GM19467 (cell line): ENCODE results near the gene CFAP57.

Source experiments
- ATAC-seq: cut with Tn5 transposase; IDR thresholded peaks from one replicate; pipeline ENCODE4 v1.9.1; 2021; ENCODE audit warnings: mild to moderate bottlenecking, moderate library complexity; ENCODE audit not compliant: unreplicated experiment

Gene CFAP57

DNA sequence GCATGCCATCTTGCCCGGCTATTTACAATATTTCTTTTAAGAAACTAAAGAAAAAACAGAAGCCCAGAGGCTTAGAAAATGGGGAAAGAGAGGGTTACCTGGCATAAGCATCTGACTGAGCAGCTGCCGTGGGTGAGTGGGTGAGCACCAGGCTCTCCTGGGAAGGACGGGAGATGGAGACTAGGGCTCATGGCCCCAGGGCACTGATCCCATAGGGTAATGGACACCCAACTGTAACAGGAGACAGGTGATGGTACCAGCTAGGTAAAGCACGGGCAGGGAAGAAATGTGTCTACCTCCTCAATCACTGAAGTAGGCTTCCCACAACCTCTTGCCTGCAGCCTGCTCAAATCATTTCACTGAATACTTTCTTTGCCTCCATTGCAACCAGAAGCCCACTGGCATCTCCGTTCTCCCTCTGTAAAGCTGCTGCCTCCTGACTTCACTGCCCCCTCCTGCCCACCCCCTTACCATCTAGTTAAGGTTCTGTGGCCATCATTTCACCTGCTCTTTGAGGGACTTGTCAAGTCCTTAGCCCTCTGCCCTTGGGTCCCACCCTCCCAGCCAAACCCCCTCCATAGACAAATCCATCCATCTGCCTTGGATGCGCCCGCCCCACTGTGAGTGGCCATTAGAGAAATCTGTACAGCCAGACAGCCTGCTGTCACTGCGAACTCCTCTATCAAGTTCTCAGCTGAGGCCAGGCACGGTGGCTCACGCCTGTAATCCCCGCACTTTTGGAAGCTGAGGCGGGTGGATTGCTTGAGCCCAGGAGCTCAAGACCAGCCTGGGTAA is 103.9 kb downstream of the CFAP57 start:
- ATAC-seq = no peak

DNA sequence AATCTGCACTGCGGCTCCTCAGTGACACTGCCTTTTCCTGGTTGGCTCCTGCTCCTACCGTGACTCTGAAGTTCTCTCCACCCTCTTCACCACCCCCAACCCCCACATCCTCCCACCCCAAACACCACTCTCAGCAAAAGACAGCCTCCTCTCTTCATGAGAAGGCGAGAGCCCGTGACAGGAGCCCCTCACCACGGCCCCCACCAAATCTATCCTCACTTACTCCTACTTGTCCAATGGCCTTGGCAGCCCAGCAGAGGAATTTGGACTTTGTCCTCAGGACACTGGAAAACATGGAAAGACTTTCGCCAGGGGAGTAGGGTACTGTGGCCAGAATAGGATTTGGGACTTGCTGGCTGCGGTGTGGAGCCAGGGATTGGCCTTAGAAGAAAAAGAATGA is 104.5 kb downstream of the CFAP57 start:
- ATAC-seq = no peak

DNA sequence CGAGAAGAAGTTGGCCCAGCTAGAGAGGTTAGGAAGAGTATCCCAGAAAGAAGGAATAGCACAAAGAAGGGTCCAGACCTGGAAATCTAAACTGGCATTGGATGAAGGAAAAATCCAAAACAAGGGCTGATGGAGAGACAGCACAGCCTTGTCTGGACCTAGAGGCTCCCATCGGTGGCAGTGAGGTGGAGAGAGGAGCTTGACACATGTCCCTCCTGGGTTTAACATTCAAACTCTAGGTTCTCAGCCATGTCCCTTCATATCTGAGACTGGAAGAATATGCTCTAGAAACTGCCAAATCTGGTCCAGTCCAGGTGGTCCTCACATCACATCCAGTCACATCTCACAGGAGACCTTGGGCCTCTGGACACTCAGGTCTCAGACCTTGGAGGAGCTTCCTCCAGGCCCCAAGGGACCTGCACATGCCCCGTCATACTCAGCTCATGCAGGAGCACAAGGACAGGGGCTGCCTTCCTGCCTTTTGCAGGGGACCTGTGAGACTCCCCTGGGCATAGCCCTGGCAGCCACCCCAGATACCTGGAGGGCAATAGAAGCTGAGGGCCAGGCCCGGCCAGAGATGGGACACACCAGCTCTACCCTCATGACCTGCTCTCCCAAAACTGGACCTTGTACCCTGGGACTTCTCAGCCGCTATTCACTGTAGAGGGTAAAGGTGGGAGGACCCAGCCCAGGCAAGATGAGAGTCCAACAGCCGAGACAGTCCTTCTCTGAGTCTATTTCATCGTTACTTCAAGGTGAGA is 105.2 kb downstream of the CFAP57 start:
- ATAC-seq = no peak

DNA sequence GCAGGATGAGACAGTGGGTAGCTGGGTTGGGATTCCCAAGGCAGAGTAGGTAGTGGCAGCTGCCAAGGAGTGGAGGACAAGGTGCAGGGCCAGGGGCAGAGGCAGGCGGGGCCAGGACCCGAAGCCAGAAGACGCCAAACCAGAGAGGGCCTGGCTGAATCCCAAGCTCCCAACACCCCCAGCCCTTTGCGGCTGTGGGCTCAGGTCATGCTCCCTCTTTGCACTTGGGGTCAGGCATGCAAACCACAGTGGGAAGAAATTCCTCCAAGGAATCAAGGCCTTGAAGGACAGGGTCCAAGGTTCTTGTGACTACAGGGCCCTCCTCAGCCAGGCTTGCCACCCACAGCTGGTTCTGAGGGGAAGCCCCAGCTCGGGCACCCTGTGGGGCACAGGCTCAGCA is 107.0 kb downstream of the CFAP57 start:
- ATAC-seq = no peak

DNA sequence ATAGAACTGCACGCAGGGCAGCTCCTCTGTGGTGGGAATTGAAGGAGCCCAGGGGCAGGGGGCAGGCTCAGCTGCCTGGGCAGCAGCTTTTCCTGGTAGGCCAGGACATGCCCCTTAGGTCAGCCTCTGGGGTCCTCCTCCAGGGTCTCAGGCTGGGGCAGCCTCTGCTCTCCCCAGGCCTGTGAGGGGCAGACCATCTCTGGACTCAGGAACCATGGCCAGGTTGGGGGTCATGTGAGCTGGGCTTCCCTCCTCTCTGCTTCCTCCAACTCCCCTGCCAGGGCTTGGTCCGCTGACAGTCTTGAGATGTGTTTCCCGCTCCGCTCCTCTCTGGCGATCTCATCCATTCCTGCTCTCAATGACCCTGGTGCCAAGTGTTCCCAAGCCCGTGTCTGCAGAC is 107.5 kb downstream of the CFAP57 start:
- no peak for ATAC-seq

DNA sequence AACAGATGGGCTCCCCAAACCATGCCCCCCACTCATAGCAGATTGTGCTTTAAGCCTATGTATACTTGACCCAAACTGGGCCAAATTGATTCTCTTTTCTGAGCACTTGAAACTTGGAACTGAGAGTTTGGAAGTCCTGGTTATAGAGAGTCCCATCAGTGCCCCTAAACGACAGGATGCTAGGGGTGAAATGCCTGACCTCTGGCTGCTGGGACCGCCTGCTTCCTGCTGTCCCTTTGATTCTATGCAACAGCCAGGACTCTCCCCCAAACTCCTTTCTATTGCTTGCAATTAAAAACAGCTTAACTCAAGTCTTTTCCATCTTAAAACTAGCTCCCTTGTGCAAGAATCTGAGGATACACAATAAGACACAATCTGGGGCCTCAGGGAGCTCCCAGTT is 108.6 kb downstream of the CFAP57 start:
- no peak for ATAC-seq

DNA sequence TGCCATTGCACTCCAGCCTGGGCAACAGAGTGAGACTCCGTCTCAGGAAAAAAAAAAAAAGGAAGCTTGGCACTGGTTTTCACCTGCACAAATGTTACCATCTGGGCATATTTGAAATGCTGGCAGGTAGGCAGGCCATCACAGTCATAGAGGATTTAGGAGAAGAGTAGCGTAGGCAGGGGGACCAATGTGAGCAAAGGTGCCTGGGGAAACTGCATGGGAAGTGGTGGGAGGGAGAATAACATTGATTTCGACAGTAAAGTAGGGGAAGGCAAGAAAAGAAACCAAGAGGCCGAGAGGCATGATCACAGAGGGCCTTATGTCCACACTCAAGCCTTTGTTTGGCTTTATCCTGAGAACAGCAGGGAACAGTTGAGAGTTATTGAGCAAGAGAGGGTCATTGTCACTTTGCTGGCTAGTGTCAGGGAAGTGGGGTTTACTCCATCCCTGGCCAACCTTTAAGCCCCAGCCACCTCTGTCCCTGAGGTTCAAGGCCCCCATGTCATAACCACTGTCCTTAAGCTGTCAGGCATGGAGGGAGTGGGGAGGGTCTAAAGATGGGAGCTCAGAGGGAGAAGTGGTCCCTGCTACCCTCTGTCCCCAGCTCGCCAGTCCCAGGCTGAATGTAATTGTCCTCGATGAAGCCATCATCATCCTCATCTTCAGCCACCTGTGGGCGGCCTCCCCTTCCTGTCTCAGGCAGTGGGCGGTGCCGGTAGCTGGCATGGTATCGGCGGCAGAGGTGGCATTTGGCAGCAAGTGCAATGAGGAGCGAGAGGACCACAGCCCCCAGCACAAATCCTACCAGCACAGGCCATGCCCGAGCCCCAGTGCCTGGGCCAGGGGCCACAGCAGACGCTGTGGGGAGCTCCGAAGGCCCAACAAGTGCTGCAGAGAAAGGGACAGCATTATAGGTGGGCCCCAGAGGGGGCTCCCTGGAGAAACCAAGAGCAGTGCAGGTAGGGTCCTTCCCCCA is 110.4 kb downstream of the CFAP57 start:
- no peak for ATAC-seq

DNA sequence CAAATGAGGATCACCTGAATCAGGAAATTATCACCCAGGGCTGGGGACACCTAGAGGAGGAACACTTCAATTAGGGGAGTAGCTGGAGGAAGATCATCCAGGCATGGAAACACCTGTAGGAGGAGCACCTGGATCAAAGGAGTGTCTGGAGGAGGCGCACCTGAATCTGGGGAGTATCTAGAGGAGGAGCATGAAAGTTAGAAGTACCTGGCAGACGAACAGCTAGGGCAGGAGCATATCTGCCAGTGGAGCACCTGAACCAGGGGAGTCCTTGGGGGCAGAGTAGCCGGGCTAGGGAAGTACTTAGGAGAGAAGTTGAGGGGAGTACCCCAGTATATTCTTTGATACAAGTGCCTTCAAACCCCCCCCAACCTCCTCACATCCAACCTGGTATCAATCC is 111.9 kb downstream of the CFAP57 start:
- ATAC-seq = no peak

DNA sequence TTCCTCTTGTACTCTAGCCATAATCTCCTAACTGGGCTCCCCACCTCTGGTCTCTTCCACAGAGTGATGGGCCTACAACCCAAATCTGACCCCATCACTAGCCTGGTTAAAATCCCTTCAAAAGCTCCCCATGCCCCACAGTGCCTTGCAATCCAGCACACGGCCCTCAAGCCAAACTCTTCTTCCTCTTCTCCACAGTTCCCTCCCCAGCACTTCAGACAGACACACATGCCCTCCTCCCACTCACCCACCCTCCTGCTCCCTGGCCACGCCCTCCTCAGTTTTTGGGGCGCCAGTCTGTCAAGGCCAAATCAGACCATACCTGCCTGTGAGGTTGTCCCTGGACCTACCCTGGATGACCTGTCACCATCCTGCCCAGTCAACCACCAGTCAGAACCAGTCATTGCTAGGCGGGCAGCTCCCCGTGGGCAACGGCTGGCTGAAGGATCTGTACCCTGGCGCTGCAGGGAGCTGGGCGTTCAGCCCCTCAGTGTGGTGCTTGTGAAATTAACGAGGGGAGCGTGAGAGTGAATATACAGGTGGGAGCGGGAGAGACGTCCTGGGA is 112.5 kb downstream of the CFAP57 start:
- no peak for ATAC-seq

DNA sequence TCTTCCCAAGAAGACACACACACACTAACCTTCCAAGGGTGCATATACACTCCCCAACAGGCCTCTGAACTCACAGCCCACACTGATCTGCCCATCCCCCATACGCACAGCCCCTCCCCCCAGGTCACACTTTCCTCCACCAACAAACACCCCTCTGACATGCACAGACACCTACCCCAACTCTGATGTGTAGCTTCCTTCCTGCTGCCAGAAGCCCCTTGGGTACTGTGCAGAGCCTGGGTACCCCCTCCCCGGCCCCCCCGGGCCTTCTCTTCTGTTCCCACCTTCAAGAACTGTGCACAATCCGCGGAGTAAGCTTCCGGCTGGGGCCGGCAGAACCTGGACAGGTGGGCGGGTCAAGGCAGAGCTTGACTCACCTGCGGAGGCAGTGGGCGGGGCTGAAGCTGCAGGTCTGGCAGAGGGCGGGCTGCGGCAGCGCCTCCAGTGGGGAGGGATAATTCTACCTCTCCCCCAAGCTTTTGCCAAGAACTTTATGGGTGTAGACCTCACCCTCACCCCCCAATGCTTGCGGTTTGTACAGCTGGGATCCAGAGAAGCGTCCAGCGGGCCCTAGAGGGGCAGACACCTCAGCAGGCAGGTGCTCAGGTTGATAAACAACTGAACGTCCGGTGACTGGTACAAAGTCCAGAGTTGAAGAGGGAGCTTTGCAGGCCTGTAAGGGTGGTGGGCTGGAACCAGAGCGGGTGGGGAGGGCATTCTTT is 113.3 kb downstream of the CFAP57 start, which contains the start of gene C1orf210:
TSS of gene C1orf210 (minus strand) at position 313 of the 722 bp plus-strand sequence. CDS start 2,311 bp downstream, outside the sequence.
- no peak for ATAC-seq

DNA sequence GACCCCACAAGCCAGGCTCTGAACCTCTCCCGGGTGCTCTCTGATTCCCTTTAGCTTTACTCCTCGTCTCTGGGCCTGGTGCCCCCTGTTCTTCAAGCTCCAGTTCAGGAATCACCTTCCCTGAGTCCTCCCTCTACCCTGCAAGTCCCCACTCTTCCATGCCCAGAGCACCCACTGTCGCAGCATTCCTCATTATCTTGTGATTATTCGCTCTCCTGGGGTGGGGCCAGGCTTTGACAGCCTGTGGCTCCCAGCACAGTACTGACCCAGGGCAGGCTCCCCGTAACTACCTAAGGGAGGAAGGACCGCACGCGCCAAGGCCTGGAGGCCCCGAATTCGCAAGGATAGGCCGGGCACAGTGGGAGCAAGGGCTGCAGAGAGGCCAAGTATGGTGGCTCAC is 114.0 kb downstream of the CFAP57 start:
- ATAC-seq = no peak

DNA sequence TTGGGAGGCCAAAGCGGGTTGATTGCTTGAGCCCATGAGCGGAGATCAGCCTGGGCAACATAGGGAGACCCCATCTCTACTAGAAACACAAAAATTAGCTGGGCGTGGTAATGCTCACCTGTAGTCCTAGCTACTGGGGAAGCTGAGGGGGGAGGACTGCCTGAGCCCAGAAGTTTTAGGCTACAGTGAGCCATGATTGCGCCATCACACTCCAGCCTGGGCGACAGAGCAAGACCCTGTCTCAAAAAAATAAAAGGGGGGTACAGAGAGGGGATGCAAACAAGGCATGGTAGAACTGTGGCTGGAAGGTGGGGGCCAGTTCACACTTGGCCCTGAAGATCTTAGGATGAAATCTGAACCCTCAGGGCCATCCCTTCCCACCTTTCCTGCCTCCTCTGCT is 114.4 kb downstream of the CFAP57 start:
- ATAC-seq = no peak

DNA sequence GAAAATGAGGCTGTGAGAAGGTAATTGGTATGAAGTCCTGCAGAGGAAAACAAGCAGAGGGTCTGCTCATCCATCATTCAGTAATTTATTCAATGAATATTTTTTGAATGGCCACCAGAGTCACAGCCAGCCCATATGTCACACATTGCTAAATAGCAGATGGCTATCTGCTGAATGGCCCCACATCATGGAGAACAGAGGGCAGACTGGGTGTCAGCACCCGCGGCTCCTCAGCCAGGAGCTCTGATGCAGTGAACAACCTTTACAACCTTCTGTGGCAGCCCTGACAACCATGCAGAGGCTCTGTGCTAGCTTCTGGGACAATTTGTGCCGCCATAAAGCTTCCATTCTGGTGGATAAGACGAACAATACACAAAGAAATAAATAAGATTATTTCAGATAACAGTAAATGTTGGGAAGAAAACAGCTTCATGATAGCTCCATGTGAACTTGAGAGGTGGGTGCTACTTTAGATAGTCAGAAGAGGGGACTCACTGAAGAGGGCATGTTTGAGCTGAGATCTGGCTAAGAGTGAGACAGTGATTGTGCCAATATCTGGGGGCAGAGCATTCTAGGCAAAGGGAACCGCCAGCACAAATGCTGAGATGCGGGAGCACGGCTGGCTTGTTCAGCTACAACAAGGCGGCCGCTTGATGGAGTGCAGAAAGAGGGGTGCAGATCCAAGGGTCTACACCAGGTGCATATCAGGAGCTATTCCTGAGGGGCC is 116.1 kb downstream of the CFAP57 start:
- ATAC-seq = no peak

DNA sequence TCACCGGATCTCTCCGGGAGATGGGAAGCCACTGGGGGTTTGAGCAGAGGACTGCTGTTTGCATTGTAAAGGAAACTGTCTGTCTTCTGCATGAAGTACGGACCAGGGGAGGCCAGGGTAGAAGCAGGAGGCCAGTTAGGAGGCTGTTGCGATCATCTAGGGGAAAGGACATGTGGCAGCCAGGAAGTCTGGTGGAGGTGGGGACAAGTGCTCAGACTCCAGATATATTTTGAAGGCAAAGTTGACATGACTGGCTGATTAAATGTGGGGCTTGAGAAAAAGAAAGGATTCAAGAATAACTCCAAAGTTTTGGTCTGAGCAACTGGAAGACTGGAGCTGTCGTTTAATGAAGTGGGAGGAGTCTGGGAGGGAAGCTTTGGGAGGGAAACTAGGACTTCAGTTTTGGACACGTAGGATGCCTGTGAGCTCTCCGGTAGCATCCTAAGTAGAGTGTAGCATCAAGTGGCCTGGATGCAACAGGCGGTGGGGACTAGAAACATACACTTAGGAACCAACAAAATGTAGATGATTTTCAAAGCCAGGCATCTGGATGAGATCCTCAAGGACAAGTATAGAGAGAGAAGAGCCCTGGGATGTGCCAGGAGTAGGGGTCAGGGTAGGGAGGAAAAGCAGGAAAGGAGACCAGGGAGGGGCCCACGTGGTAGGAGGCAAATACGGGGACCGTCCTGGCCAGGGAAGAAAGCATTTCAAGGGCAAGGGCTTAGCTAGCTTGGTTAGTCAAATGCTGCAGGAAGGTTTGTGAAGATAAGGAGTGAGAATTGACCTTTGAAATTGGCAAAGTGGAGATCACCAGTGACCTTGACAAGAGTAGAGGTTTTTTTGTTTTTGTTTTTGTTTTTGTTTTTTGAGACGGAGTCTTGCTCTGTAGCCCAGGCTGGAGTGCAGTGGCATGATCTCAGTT is 116.9 kb downstream of the CFAP57 start:
- no peak for ATAC-seq

DNA sequence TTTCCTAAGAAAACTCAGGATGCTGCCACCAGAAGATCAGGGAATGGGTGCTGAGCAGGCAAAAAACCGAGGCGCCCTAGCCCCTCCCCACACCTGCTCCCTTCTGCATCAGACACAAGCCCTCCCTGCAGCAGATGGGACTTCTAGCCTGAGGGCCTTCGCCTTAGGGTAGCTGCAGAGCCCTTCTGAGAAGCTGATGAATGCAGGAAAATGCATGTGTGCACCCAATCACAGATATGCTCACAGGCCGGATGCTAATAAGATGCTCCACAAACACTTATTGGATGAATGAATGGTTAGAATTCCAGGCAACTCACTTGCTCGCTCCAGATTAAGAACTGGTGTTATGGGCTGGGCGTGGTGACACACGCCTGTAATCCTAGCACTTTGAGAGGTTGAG is 120.1 kb downstream of the CFAP57 start:
- no peak for ATAC-seq

DNA sequence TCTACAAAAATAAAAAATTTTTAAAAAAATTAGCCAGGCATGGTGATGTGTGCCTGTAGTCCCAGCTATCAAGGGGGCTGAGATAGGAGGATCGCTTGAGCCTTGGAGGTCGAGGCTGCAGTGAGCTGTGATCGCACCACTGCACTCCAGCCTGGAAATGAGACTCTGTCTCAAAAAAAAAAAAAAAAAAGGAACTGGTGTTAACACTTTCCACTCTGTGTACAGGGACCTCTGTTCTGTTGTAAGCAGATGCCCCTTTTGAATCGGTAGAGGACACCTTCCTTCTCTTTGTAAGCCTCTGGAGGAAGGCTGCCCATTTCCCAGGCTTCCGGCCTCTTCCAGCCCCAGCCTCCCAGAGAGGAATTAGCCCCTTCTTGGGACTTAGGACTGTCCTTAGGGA is 120.5 kb downstream of the CFAP57 start:
- no peak for ATAC-seq

DNA sequence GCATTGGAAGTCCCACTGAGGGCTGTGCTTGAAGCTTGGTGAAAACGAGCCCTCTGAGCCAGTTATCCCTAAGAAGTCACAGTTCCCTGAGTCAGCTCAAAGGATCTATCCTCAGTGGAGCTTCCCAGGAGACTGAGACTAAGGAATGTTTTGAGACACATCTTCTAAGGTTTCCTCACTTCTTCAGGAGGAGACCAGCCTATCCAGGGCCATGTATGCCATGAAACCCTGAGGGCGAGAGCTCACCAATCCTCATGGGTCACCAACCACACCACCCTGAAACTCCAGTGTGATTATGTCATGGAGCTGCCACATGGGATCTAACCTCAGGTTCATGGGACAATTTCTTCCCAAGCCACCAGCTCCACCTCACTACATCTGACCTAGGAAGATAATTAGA is 121.0 kb downstream of the CFAP57 start:
- ATAC-seq = no peak
